Heart right ventricle (tissue), 16 donors: ENCODE results near the gene ZNF385A. TPM values are rescaled to one million over a fixed set of nuclear protein-coding genes. Genes with fewer than 3 reads are reported as not detected.

Source experiments
- ATAC-seq, 8 donors: fragments of 200-7000 bp; cut with Tn5 transposase; one replicate each; pipeline ENCODE4 v1.9.1; 2020; ENCODE audit warnings: mild to moderate bottlenecking in 8 of 8, moderate library complexity in 8 of 8, moderate number of reproducible peaks in 1 of 8
- DNase-seq, 2 donors: peaks; one replicate each; pipeline ENCODE4 v3.0.0-alpha.2; 2020
- H3K27ac ChIP-seq, 10 donors: fragments of 200-600 bp; sonication (generic) in 2 of 10; one replicate each; pipeline versions ENCODE4 v1.5.0 to v1.8.0; 2020 to 2022; ENCODE audit warnings: mild to moderate bottlenecking in 3 of 10
- H3K27me3 ChIP-seq, 7 donors: fragments of 200-600 bp; one replicate each; pipeline ENCODE4 v1.8.0; 2021 to 2022; ENCODE audit warnings: mild to moderate bottlenecking in 2 of 7
- H3K36me3 ChIP-seq, 9 donors: fragments of 200-600 bp; sonication (generic) in 1 of 9; one replicate each; pipeline versions ENCODE4 v1.5.0 to v1.8.0; 2020 to 2022; ENCODE audit warnings: mild to moderate bottlenecking in 2 of 9
- H3K4me1 ChIP-seq, 9 donors: fragments of 200-600 bp; sonication (generic) in 1 of 9; one replicate each; pipeline versions ENCODE4 v1.5.0 to v1.8.0; 2020 to 2022; ENCODE audit warnings: mild to moderate bottlenecking in 4 of 9
- H3K4me3 ChIP-seq, 10 donors: fragments of 200-600 bp; sonication (generic) in 2 of 10; one replicate each; pipeline versions ENCODE4 v1.5.0 to v1.8.0; 2020 to 2022; ENCODE audit warnings: mild to moderate bottlenecking in 7 of 10, moderate library complexity in 2 of 10
- H3K9me3 ChIP-seq, 11 donors: fragments of 200-600 bp in 10 of 11; sonication (generic) in 2 of 11; one replicate each; pipeline versions ENCODE4 v1.5.0 to v1.8.0; 2013 to 2022; ENCODE audit warnings: mild to moderate bottlenecking in 2 of 11, control low read depth in 1 of 11, moderate library complexity in 1 of 11
- WGBS, 2 donors: extraction: QIAGEN DNeasy Blood & Tissue Kit; methylation state at CpG; one replicate each; pipeline ENCODE4 v1.1.7; 2013; ENCODE audit warnings: inconsistent platforms in 1 of 2; 5-methylcytosine and 5-hydroxymethylcytosine counted together
- intact Hi-C, 10 donors: fragments of 100-400 bp; cut with DNase I; formaldehyde crosslinking; loops; one replicate each; pipeline versions ENCODE4 v1.11.1 to v1.14.2; 2022
- long read RNA-seq, 3 donors: library from polyadenylated mRNA; unstranded; transcript quantifications; one replicate each; pipeline ENCODE4 v2.0.0, GENCODE V29; 2020 to 2021
- polyA plus RNA-seq, 2 donors: library from polyadenylated mRNA; stranded (reverse); fragments of 200-250 nt; gene quantifications; one replicate each; pipeline ENCODE4 v1.2.3, GENCODE V29; 2013
- total RNA-seq, 10 donors: library from RNA; stranded (reverse); fragmentation: NEBNext Ultra II Directional in 3 of 10; extraction: Animal tissue kit (Norgen Biotek cat#: 25700) in 3 of 10; gene quantifications; one replicate each; pipeline versions ENCODE4 v1.2.1 to v1.2.4, GENCODE V29; 2021 to 2023
- TF ChIP-seq, protein P1 (sequence below), 9 donors: fragments of 200-600 bp; sonication (generic) in 2 of 9; IDR thresholded peaks; one replicate each; pipeline versions ENCODE4 v1.5.0 to v1.8.0; 2021 to 2022; ENCODE audit warnings: antibody characterized with exemption in 9 of 9, mild to moderate bottlenecking in 5 of 9, moderate library complexity in 1 of 9
- donor health status: Arrhythmogenic right ventricular cardiomyopathy.
- donor health status: ischemic (EF 13 %, LVEDD 7.1; RV severe dilation, severe dysfunction).
- donor health status: healthy with polysubstance abuse.
- donor health status: DM: no; HTN: yes; CAD: no.
- donor health status: DM: no; HTN: no; CAD: no.
- donor health status: ischemic (EF 25% LVEDD 6.9; RV normal size, moderate dysfunction).
- donor health status: ischemic (EF 25% LVEDD 5.7; RV mildly dilated, moderate dysfunction).
- donor health status: healthy.
- donor health status: DM: yes; HTN: yes; CAD: no.
- donor health status: Ischemic cardiomyopathy.
- donor health status: ischemic (EF 35%, LVEDD 5.7; RV mildly dilated, moderate dysfunction).
- donor health status: nonischemic (EF 11% LVEDD 7.7; RV severe dilation, severe dysfunction).
- donor health status: DM: yes; HTN: yes; CAD: no.
- donor health status: PGD.
- donor health status: ischemic (EF 29% LVEDD 5.4; RV normal size, mild dysfunction).
- donor health status: nonischemic (EF 23%, LVEDD 6.1; RV moderate dilation, normal function).

The ZNF385A gene, protein sequence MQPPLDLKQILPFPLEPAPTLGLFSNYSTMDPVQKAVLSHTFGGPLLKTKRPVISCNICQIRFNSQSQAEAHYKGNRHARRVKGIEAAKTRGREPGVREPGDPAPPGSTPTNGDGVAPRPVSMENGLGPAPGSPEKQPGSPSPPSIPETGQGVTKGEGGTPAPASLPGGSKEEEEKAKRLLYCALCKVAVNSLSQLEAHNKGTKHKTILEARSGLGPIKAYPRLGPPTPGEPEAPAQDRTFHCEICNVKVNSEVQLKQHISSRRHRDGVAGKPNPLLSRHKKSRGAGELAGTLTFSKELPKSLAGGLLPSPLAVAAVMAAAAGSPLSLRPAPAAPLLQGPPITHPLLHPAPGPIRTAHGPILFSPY
- total RNA-seq = 10 to 100 TPM in 2 of 10 donors, 1 to 10 TPM in 8; 3.8 to 19.1 (median 4.8) TPM
- polyA plus RNA-seq = 10 to 100 TPM in 1 of 2 donors, 1 to 10 TPM in 1; 8.1 to 10.5 TPM
- long read RNA-seq, donor 1, partial matches to known transcripts = 0 of 5 reads
- long read RNA-seq, donor 1, other reads (novel, unspliced or antisense) = 5 of 5 reads
- long read RNA-seq, donor 2, partial matches to known transcripts = 0 of 5 reads
- long read RNA-seq, donor 2, other reads (novel, unspliced or antisense) = 5 of 5 reads
- long read RNA-seq, donor 3, partial matches to known transcripts = 0 of 2 reads
- long read RNA-seq, donor 3, other reads (novel, unspliced or antisense) = 2 of 2 reads

DNA sequence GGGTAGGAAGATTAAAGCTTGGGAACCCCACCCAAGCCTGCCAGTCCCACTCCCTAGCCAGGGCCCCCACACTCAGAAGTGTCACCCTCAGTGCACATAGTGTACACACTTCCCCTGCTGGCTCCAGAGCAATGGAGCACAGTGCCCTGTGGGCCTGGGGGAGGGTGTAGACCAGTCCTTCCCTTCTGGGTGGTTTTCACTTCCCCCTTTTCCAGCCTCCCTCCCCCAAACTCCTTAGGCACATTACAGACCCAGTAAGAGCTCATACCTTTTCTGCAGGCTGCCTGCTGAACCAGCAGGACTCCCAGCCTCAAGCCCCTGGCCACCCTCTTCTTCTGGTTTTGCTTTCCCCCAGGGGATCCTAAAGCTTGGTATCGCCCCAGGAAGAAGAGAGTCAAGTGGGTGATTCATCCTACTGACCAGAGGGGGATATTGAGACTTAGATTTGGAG, at the start of gene ZNF385A:
Gene ZNF385A, minus strand, starts transcription at position 143 of the 451 bp plus-strand sequence. CDS start 219 bp downstream, outside the sequence.
- Histone ChIP-seq H3K27ac (peak within 1 kb of the TSS in 9 of 10 donors; percentile 13 to 88 (median 58)), H3K4me3 (peak within 1 kb of the TSS in 7 of 10 donors; percentile 5 to 49 (median 27)), H3K27me3 (no peaks in the 10 kb centered on the region), H3K4me1 (peaks cover 0 to 47% (median 5%) of the 10 kb centered on the region in 9 donors), H3K9me3 (no peaks in the 10 kb centered on the region), H3K36me3 (no peaks in the 10 kb centered on the region)
- 85 to 94% methylated on average over 1 of the region's 1 CpG for WGBS, 2 donors
- ATAC-seq = peak in 7 of 8 donors; percentile 10 to 36 (median 18)
- TF ChIP-seq, protein P1, sequence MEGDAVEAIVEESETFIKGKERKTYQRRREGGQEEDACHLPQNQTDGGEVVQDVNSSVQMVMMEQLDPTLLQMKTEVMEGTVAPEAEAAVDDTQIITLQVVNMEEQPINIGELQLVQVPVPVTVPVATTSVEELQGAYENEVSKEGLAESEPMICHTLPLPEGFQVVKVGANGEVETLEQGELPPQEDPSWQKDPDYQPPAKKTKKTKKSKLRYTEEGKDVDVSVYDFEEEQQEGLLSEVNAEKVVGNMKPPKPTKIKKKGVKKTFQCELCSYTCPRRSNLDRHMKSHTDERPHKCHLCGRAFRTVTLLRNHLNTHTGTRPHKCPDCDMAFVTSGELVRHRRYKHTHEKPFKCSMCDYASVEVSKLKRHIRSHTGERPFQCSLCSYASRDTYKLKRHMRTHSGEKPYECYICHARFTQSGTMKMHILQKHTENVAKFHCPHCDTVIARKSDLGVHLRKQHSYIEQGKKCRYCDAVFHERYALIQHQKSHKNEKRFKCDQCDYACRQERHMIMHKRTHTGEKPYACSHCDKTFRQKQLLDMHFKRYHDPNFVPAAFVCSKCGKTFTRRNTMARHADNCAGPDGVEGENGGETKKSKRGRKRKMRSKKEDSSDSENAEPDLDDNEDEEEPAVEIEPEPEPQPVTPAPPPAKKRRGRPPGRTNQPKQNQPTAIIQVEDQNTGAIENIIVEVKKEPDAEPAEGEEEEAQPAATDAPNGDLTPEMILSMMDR (IDR thresholded peaks at IDR 0.05) = no peak
- intact Hi-C loops = no loop called here
- no peak for DNase-seq

DNA sequence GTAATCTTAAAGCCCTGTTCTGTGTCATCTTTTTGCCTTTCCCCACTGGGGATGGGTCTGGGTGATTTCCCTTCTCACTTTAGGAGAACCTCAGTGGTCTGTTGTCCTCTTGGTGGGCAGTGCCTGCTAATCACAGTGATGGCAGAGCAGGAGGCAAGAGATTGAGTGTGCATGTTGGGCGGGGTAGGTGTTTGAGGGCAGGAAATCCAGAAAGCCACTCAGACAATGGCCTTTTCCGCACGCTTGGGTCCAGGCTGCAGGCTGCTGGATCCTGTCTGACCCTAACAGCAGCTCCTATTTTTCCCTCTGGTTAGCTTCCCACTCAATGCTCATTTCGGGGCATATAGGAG, 48.3 kb upstream of the ZNF385A start:
- no peaks in the 10 kb centered on the region for H3K36me3 ChIP-seq
- H3K4me3 ChIP-seq = no peak overlapping the region
- H3K27ac ChIP-seq = peak overlapping the region; percentile 64 to 86 (median 82)
- H3K4me1 ChIP-seq = peaks cover 25 to 62% (median 49%) of the 10 kb centered on the region in 9 donors
- intact Hi-C loops = loop anchor here in 2 of 10 donors (2.0 kb wide), 1 partner anchor 14 kb away; the partner anchor contains the start of gene ITGA5 (in 2 of the 2)
- H3K9me3 ChIP-seq = no peaks in the 10 kb centered on the region
- peak in 1 of 2 donors; percentile 55 for DNase-seq
- WGBS, 2 donors = 65 to 69% methylated on average over 4 of the region's 4 CpGs
- TF ChIP-seq, protein P1 (IDR thresholded peaks at IDR 0.05) = no peak
- ATAC-seq = peak; percentile 45 to 87 (median 76)
- H3K27me3 ChIP-seq = no peaks in the 10 kb centered on the region

DNA sequence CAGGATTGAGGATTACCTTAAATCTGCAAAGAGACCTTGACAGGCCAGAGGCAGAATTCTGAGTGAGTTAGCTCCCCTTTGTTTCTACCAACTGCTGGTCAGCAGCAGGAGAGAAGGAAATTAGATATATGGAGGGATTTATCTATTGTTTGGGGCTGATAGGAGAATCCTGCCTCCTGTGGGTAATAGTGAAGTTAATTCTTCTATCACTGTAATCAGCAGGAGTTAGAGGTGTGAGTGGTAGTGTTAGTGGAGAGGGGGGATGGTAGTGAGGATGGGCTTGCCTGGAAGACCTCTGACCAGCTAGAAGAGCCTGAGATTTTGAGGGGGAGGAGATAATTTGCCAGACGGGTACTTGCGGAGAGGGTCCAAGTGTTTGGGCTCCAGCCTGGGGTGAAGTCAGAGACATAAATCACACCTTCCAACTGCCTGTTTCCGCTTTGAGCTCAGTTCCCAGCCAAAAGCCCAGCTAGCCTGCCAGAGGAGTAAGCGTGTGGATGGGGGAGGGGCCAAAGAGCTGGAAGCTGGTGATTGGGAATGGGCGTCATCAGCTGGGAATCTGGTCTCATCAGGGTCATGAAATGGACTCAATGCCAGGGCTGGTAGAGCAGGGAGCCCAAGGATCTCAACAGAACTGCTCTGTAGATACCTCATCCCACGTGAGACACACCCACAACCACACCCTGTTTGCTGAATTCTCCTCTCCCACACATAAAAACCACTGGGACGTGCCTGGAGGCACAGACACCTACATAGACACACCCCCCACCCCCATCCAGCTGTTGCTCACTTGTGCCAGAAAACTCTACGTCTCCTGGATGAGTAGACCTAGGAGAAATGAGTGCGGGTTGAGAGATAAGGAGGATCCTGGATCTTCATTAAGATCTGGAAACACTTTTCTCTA, 47.6 kb upstream of the ZNF385A start:
- DNase-seq = peak; percentile 68 to 88
- ATAC-seq = peak; percentile 65 to 89 (median 85)
- no peaks in the 10 kb centered on the region for H3K27me3 ChIP-seq
- intact Hi-C loops = loop anchor here in 2 of 10 donors (2.0 kb wide), 1 partner anchor 13 kb away; the partner anchor contains the start of gene ITGA5 (in 2 of the 2)
- TF ChIP-seq, protein P1 (IDR thresholded peaks at IDR 0.05) = peak in 1 of 9 donors; percentile 16
- H3K27ac ChIP-seq = peak overlapping the region; percentile 64 to 86 (median 82)
- peak overlapping the region in 1 of 10 donors; percentile 1 for H3K4me3 ChIP-seq
- H3K36me3 ChIP-seq = no peaks in the 10 kb centered on the region
- H3K9me3 ChIP-seq = no peaks in the 10 kb centered on the region
- 24 to 25% methylated on average over 9 of the region's 9 CpGs for whole genome bisulfite sequencing, 2 donors
- H3K4me1 ChIP-seq = peaks cover 25 to 68% (median 54%) of the 10 kb centered on the region in 9 donors
